ENCODE results near the gene MED14.
"Not testable (repeated sequence)": the region's sequence is repeated elsewhere in the genome, so short reads cannot be mapped to it uniquely, and the experiment has no call there.

MED14 gene

DNA sequence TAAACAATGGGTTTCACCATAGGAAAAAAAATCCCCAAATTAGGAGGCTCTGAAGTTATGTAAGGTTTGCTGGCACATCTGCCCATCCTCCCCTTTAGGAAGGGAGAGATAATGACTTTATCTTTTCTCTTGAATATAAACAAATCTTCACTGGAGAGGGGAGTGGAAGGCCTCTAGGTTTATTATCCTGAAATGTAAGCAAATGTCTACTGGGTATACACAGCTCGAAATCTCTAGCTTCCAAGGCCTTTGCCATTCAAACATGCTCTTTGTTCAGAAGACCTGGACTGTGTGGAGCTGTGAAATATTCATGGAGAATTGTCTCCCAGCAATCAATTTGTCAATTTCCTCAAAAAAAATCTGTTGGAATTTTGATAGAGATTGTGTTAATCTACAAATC lies 21.7 kb upstream of the MED14 start:
- no peak overlapping the region for H3K4me3 ChIP-seq (ENCODE audit: low read depth in 1 of 2, low read length in 2 of 2)
- no peaks in the 10 kb centered on the region for H3K36me3 ChIP-seq (ENCODE audit: insufficient read depth, low read length)
- H3K27me3 ChIP-seq (ENCODE audit: control insufficient read depth in 1 of 2, insufficient read depth in 2 of 2, low read length in 2 of 2), result peaks cover 0 to 16% of the 10 kb centered on the region in 2 donors
- H3K9me3 ChIP-seq (ENCODE audit: low read length), result no peaks in the 10 kb centered on the region
- H3K4me1 ChIP-seq (ENCODE audit: insufficient read depth, low read length), result peaks cover 11% of the 10 kb centered on the region
- no peak overlapping the region for H3K27ac ChIP-seq (ENCODE audit: low read depth, low read length)
- H3K9ac ChIP-seq (ENCODE audit: low read length), result no peak overlapping the region

DNA sequence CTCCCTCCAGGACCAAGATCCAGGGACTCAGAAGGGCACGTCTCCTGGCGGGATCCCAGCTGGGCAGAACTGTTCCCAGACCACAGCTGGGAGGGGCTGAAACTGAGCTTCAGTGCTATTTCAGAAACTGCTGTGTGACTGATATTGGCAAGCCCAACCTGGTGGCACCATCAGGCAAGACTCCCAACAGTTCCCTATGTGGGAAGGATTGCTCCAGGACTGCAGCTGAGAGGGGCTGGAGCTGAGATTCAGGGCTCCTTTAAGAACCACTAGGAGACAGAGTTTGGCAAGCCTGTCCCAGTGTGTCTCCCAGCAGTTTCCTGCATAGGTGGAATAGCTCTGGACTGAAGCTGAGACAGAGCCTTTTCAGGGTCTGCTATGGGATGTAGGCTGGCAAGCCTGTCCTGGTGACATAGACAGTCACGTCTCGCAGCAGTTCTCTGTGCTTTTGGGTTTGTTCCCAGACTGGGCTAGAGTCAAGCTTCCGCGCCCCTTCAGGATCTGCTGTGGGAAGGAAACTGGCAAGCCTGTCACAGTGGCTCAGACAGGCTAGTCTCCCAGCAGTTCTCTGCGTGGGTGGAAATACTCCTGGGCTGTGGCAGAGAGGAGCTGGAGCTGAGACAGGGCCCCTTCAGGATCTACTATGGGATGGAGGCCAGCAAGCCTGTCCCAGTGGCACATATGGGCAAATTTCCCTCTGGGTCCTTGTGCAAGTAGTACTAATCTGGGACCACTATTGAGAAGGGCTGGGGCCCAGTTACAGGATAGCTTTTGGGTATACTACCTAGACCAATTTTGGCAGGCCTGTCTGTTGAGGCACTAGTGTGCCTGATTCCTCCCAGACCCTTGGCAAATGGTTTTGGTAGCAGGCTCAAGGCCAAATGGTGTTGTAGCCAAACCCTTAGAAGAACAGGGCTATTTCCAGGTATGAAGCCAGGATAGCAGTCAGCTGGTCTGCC lies 20.2 kb upstream of the MED14 start:
- no peak overlapping the region for H3K9ac ChIP-seq (ENCODE audit: low read length)
- H3K36me3 ChIP-seq (ENCODE audit: insufficient read depth, low read length), result no peaks in the 10 kb centered on the region
- H3K4me3 ChIP-seq (ENCODE audit: low read depth in 1 of 2, low read length in 2 of 2), result no peak overlapping the region
- H3K4me1 ChIP-seq (ENCODE audit: insufficient read depth, low read length), result peaks cover 11% of the 10 kb centered on the region
- peaks cover 0 to 16% of the 10 kb centered on the region in 2 donors for H3K27me3 ChIP-seq (ENCODE audit: control insufficient read depth in 1 of 2, insufficient read depth in 2 of 2, low read length in 2 of 2)
- H3K27ac ChIP-seq (ENCODE audit: low read depth, low read length), result peak overlapping the region; percentile 7
- no peaks in the 10 kb centered on the region for H3K9me3 ChIP-seq (ENCODE audit: low read length)

DNA sequence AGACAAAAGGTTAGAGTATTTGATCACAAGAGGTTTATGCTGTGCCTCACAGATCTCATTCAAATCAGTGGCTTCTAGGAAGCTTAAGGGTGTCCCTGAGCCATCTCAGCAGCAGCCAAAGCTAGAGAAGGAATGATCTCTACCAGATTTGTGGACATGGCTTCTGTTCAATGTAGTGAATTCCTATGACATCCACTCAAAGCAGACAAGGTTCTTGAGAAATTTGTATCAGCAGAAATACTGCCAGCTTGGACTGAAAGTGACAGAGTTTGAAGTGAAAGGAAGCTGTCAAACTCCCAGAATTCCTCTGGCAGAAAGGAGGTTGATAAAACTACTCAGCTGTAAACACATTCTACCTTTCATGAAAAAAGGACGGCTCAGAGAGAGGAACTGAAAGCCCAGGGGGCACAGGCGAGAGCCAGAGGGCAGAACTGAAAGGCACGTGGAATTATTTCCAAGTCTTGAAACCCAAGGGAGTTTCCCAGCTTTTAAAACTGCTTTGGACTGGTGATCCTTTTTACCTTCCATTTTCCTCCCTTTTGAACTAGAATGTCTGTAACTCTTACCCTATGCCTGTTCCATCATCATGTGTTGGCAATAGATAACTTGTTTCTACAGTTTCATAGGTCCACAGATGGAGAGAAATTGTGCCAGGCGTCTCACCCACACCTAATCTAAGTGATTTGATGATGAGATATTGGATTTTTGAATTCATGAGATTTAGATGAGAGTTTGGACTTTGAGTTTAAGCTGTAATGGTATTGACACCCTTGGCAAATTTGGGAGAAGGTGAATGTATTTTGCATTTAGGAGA lies 14.5 kb upstream of the MED14 start:
- Histone ChIP-seq H3K27me3 (ENCODE audit: control insufficient read depth in 1 of 2, insufficient read depth in 2 of 2, low read length in 2 of 2) (peaks cover 0 to 6% of the 10 kb centered on the region in 2 donors), H3K9ac (ENCODE audit: low read length) (no peak overlapping the region), H3K4me1 (ENCODE audit: insufficient read depth, low read length) (no peaks in the 10 kb centered on the region), H3K4me3 (ENCODE audit: low read depth in 1 of 2, low read length in 2 of 2) (no peak overlapping the region), H3K36me3 (ENCODE audit: insufficient read depth, low read length) (no peaks in the 10 kb centered on the region), H3K9me3 (ENCODE audit: low read length) (no peaks in the 10 kb centered on the region), H3K27ac (ENCODE audit: low read depth, low read length) (no peak overlapping the region)

DNA sequence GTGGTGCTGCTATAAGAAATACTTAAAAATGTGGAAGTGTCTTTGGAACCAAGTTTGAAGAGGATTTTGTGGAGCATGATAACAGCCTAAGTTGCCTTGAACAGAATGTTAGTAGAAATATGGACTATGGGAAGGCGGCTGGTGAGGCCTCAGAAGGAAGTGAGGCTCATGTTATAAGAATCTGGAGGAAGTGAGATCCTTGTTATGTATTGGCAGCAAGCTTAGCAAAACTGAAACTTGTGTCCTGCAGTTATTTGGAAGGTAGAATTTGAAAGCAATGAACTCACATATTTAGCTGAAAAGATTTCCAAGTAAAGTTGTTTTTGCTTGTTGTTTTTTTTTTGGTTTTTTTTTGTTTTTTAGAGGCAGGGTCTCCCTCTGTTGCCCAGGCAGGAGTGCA lies 13.6 kb upstream of the MED14 start:
- Histone ChIP-seq H3K36me3 (ENCODE audit: insufficient read depth, low read length) (no peaks in the 10 kb centered on the region), H3K27me3 (ENCODE audit: control insufficient read depth in 1 of 2, insufficient read depth in 2 of 2, low read length in 2 of 2) (no peaks in the 10 kb centered on the region), H3K27ac (ENCODE audit: low read depth, low read length) (no peak overlapping the region), H3K4me1 (ENCODE audit: insufficient read depth, low read length) (no peaks in the 10 kb centered on the region), H3K9ac (ENCODE audit: low read length) (no peak overlapping the region), H3K4me3 (ENCODE audit: low read depth in 1 of 2, low read length in 2 of 2) (no peak overlapping the region), H3K9me3 (ENCODE audit: low read length) (no peaks in the 10 kb centered on the region)

GRCh38 chrX:40746521-40746920 lies 11.2 kb upstream of the MED14 start:
- Histone ChIP-seq H3K36me3 (ENCODE audit: insufficient read depth, low read length) (no peaks in the 10 kb centered on the region), H3K9ac (ENCODE audit: low read length) (no peak overlapping the region), H3K27me3 (ENCODE audit: control insufficient read depth in 1 of 2, insufficient read depth in 2 of 2, low read length in 2 of 2) (peaks cover 4% of the 10 kb centered on the region in 2 donors), H3K27ac (ENCODE audit: low read depth, low read length) (no peak overlapping the region), H3K4me1 (ENCODE audit: insufficient read depth, low read length) (no peaks in the 10 kb centered on the region), H3K9me3 (ENCODE audit: low read length) (no peaks in the 10 kb centered on the region), H3K4me3 (ENCODE audit: low read depth in 1 of 2, low read length in 2 of 2) (no peak overlapping the region)

GRCh38 chrX:40736170-40736505 lies 796 bp upstream of the MED14 start:
- no peaks in the 10 kb centered on the region for H3K36me3 ChIP-seq (ENCODE audit: insufficient read depth, low read length)
- peak overlapping the region; percentile 49 for H3K9ac ChIP-seq (ENCODE audit: low read length)
- H3K27me3 ChIP-seq (ENCODE audit: control insufficient read depth in 1 of 2, insufficient read depth in 2 of 2, low read length in 2 of 2), result no peaks in the 10 kb centered on the region
- no peaks in the 10 kb centered on the region for H3K9me3 ChIP-seq (ENCODE audit: low read length)
- H3K4me3 ChIP-seq (ENCODE audit: low read depth in 1 of 2, low read length in 2 of 2), result peak overlapping the region; percentile 46 to 52
- peak overlapping the region; percentile 56 for H3K27ac ChIP-seq (ENCODE audit: low read depth, low read length)
- no peaks in the 10 kb centered on the region for H3K4me1 ChIP-seq (ENCODE audit: insufficient read depth, low read length)

- Histone ChIP-seq H3K27me3 (ENCODE audit: control insufficient read depth in 1 of 2, insufficient read depth in 2 of 2, low read length in 2 of 2) (no peaks in the 10 kb centered on the region), H3K4me3 (ENCODE audit: low read depth in 1 of 2, low read length in 2 of 2) (peak overlapping the region; percentile 46 to 52)
These were observed 394 bp downstream of the MED14 start for GRCh38 chrX:40734971-40735324.

DNA sequence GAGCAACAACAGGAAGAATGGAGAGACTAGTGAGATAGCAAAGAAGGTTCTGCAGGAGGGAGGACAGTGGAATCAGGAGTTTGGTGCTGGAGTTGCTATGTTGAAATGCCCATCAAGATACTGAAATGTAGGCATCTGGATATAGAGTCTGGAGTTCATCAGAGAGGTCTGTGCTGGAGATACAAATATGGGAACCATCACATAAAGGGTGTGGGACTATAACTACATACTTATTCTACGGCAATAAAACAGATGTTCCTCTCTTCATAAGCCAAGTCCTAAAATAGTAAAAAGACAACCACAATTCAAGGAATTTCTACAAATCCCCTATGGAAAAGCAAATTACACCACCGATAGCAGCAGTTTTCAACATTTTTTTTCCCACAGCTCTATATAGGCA lies 1.6 kb downstream of the MED14 start:
- Histone ChIP-seq H3K27me3 (ENCODE audit: control insufficient read depth in 1 of 2, insufficient read depth in 2 of 2, low read length in 2 of 2) (no peaks in the 10 kb centered on the region), H3K27ac (ENCODE audit: low read depth, low read length) (no peak overlapping the region), H3K4me3 (ENCODE audit: low read depth in 1 of 2, low read length in 2 of 2) (peak overlapping the region; percentile 15 to 20), H3K9me3 (ENCODE audit: low read length) (no peaks in the 10 kb centered on the region), H3K36me3 (ENCODE audit: insufficient read depth, low read length) (no peaks in the 10 kb centered on the region), H3K4me1 (ENCODE audit: insufficient read depth, low read length) (no peaks in the 10 kb centered on the region), H3K9ac (ENCODE audit: low read length) (no peak overlapping the region)

More at GRCh38 chrX:40734971-40735324, 394 bp downstream of the MED14 start:
- no peaks in the 10 kb centered on the region for H3K36me3 ChIP-seq (ENCODE audit: insufficient read depth, low read length)
- peak overlapping the region; percentile 56 for H3K27ac ChIP-seq (ENCODE audit: low read depth, low read length)
- H3K9ac ChIP-seq (ENCODE audit: low read length), result peak overlapping the region; percentile 46
- no peaks in the 10 kb centered on the region for H3K9me3 ChIP-seq (ENCODE audit: low read length)
- no peaks in the 10 kb centered on the region for H3K4me1 ChIP-seq (ENCODE audit: insufficient read depth, low read length)

DNA sequence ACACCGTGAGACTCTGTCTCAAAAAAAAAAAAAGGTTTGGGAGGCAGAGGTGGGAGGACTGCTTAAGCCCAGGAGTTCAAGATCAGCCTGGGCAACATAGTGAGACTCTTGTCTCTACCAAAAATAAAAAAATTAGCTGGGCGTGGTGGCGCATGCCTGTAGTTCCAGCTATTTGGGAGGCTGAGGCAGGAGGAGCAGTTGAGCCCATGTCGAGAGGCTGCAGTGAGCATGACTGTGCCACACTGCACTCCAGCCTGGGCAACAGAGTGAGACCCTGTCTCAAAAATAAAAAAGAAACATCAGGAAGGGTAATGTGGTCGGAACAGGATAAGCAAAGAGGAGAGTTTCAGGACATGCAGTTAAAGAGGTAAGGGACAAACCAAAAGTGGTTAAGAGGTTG lies 2.8 kb downstream of the MED14 start:
- not testable (repeated sequence) for H3K4me1 ChIP-seq (ENCODE audit: insufficient read depth, low read length); H3K36me3 ChIP-seq (ENCODE audit: insufficient read depth, low read length); H3K27ac ChIP-seq (ENCODE audit: low read depth, low read length); H3K27me3 ChIP-seq (ENCODE audit: control insufficient read depth in 1 of 2, insufficient read depth in 2 of 2, low read length in 2 of 2); H3K9me3 ChIP-seq (ENCODE audit: low read length); H3K9ac ChIP-seq (ENCODE audit: low read length); H3K4me3 ChIP-seq (ENCODE audit: low read depth in 1 of 2, low read length in 2 of 2)

DNA sequence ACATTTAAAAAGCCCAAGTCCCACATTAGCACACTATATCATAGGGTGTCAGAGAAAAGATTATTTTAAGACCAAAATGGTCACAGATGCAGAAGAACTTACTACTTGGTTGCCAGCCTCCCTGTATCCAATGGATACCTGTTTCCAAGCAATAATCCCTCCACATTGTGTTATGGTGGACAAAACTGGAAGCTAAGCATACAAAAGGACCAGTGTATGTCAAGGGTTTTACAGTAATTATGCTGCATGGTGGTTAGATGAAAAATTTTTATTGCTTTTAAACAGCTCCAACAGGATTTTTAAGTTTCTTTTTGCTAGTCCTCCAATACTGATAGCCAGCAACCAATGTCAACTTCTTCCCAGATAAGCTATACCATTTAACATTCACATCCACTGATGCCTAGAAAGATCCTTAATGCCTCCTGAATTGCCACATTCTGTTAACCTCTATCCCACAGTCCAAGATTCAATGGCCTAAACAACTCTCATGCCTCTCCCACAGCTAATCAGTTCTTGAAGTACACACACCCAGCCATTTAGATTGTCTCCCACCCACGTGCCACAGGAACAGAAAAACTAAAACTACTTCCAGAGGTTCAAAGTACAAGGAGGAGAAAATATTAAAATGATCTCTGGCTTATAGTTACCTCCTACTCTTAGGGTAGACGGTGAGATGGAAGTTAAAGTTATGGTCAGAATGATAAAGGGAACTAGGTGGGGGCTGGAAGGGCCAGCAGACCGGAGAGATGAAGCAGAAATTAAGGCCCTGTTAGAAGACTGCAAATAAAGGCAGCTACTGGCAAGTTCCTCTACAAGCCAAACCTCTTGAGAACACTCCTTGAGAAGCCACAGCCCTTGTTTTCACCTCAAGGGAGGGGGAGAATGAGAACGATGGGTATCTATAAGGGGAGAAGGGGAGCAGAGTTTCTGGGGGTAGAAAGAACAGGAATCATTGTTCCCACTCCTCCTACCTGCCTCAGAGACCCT lies 5.5 kb downstream of the MED14 start:
- no peaks in the 10 kb centered on the region for H3K36me3 ChIP-seq (ENCODE audit: insufficient read depth, low read length)
- no peak overlapping the region for H3K4me3 ChIP-seq (ENCODE audit: low read depth in 1 of 2, low read length in 2 of 2)
- H3K4me1 ChIP-seq (ENCODE audit: insufficient read depth, low read length), result no peaks in the 10 kb centered on the region
- no peak overlapping the region for H3K9ac ChIP-seq (ENCODE audit: low read length)
- no peaks in the 10 kb centered on the region for H3K9me3 ChIP-seq (ENCODE audit: low read length)
- no peaks in the 10 kb centered on the region for H3K27me3 ChIP-seq (ENCODE audit: control insufficient read depth in 1 of 2, insufficient read depth in 2 of 2, low read length in 2 of 2)
- H3K27ac ChIP-seq (ENCODE audit: low read depth, low read length), result no peak overlapping the region

Data from muscle layer of colon (tissue), 2 donors.